ENCODE results near the gene PRDM8. TPM values are rescaled to one million over a fixed set of nuclear protein-coding genes. Genes with fewer than 3 reads are reported as not detected.

PRDM8 gene
- total RNA-seq, 1 donor, result 25.3 TPM

Other genes starting within 250 kb of the PRDM8 start
- 45.8 TPM for gene ANTXR2, start 124.3 kb upstream of the PRDM8 start, total RNA-seq
- gene FGF5, start 69.2 kb downstream of the PRDM8 start, total RNA-seq, result not detected
- 0.27 TPM for gene CFAP299, start 138.2 kb downstream of the PRDM8 start, total RNA-seq